Testis (tissue), 2 donors: ENCODE measurements around the gene ICOS.

Experiments used
- POLR2A ChIP-seq: fragments of 450-650 bp; IDR thresholded peaks from one replicate; pipeline ENCODE4 v1.6.1; 2017; ENCODE audit warnings: antibody characterized with exemption, mild to moderate bottlenecking, moderate library complexity
- TF ChIP-seq, protein P1 (sequence below), 3 experiments: fragments of 450-650 bp in 2 of 3; fragments of 200-600 bp in 1 of 3; sonication (generic) in 1 of 3; IDR thresholded peaks; one replicate each; pipeline ENCODE4 v1.5.1; 2016 to 2019; ENCODE audit warnings: antibody characterized with exemption in 3 of 3, mild to moderate bottlenecking in 2 of 3, moderate library complexity in 1 of 3

DNA sequence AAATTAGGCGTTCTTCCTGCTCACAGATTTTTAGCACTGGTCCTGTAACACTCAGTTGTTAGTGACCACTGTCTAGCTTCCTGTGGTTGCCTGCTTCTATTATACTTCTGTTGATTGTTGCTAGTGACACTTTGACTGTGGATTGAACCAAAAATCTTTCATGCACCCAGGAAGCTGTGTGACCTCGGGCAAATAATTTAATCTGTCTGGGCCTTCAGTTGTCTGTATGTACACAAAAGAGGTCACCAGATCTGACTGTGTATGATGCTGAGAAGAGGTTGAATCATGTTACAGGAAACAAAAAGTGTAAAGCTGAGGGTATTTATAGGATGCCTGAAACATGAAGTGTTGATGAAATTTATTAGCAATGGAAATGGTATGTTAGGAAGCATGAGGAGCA lies 12.7 kb downstream of the ICOS start:
- TF ChIP-seq, protein P1, sequence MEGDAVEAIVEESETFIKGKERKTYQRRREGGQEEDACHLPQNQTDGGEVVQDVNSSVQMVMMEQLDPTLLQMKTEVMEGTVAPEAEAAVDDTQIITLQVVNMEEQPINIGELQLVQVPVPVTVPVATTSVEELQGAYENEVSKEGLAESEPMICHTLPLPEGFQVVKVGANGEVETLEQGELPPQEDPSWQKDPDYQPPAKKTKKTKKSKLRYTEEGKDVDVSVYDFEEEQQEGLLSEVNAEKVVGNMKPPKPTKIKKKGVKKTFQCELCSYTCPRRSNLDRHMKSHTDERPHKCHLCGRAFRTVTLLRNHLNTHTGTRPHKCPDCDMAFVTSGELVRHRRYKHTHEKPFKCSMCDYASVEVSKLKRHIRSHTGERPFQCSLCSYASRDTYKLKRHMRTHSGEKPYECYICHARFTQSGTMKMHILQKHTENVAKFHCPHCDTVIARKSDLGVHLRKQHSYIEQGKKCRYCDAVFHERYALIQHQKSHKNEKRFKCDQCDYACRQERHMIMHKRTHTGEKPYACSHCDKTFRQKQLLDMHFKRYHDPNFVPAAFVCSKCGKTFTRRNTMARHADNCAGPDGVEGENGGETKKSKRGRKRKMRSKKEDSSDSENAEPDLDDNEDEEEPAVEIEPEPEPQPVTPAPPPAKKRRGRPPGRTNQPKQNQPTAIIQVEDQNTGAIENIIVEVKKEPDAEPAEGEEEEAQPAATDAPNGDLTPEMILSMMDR (IDR thresholded peaks at IDR 0.05), result no peak
- TF ChIP-seq POLR2A, result no peak
